ENCODE measurements around the gene DNAAF8.

The DNAAF8 gene

GRCh38 chr16:4746215-4746614, 11.9 kb downstream of the DNAAF8 start:
- H3K4me2 ChIP-seq (ENCODE audit: insufficient read depth, low read length) = no peak overlapping the region
- no peak overlapping the region for H3K27ac ChIP-seq (ENCODE audit: low read length)

GRCh38 chr16:4746991-4747574, 12.7 kb downstream of the DNAAF8 start:
- Histone ChIP-seq H3K79me2 (ENCODE audit: insufficient read depth, low read length) (no peaks in the 10 kb centered on the region), H2AFZ (ENCODE audit: low read depth, low read length) (no peak overlapping the region), H3K36me3 (ENCODE audit: insufficient read depth, low read length) (peaks cover 21% of the 10 kb centered on the region), H3K4me1 (ENCODE audit: insufficient read depth, low read length) (no peaks in the 10 kb centered on the region), H3K9ac (ENCODE audit: low read depth, low read length) (no peak overlapping the region), H4K20me1 (ENCODE audit: insufficient read depth, low read length) (peaks cover 3% of the 10 kb centered on the region; the same call in 1 of the 2 replicates), H3K27ac (ENCODE audit: low read length) (no peak overlapping the region), H3K9me3 (ENCODE audit: insufficient read depth, low read length, severe bottlenecking) (no peaks in the 10 kb centered on the region), H3K4me3 (ENCODE audit: low read depth in 1 of 2, low read length in 2 of 2) (no peak overlapping the region), H3K27me3 (ENCODE audit: insufficient read depth, low read length, poor library complexity) (no peaks in the 10 kb centered on the region), H3K4me2 (ENCODE audit: insufficient read depth, low read length) (no peak overlapping the region)
- TF ChIP-seq EZH2 (IDR thresholded peaks at IDR 0.05; ENCODE audit: borderline replicate concordance, low read depth, low read length, severe bottlenecking) = no peak
- TF ChIP-seq CTCF (IDR thresholded peaks at IDR 0.05; ENCODE audit: borderline replicate concordance, extremely low read depth, low read length, poor library complexity, severe bottlenecking) = no peak
- DNase-seq = no peak
- 0 out of 3 replicates have a peak, but pooled peaks have one; percentile 13 for ATAC-seq (ENCODE audit: insufficient read depth, low read depth)

More at GRCh38 chr16:4746215-4746614, 11.9 kb downstream of the DNAAF8 start:
- Histone ChIP-seq H3K27me3 (ENCODE audit: insufficient read depth, low read length, poor library complexity) (no peaks in the 10 kb centered on the region), H3K36me3 (ENCODE audit: insufficient read depth, low read length) (peaks cover 12% of the 10 kb centered on the region), H3K4me1 (ENCODE audit: insufficient read depth, low read length) (no peaks in the 10 kb centered on the region), H3K9ac (ENCODE audit: low read depth, low read length) (no peak overlapping the region), H3K79me2 (ENCODE audit: insufficient read depth, low read length) (no peaks in the 10 kb centered on the region), H2AFZ (ENCODE audit: low read depth, low read length) (no peak overlapping the region), H3K4me3 (ENCODE audit: low read depth in 1 of 2, low read length in 2 of 2) (no peak overlapping the region), H3K9me3 (ENCODE audit: insufficient read depth, low read length, severe bottlenecking) (no peaks in the 10 kb centered on the region), H4K20me1 (ENCODE audit: insufficient read depth, low read length) (peaks cover 3% of the 10 kb centered on the region; the same call in 1 of the 2 replicates)
- no peak for DNase-seq
- ATAC-seq (ENCODE audit: insufficient read depth, low read depth) = 0 out of 3 replicates have a peak, but pooled peaks have one; percentile 20
- TF ChIP-seq CTCF (IDR thresholded peaks at IDR 0.05; ENCODE audit: borderline replicate concordance, extremely low read depth, low read length, poor library complexity, severe bottlenecking) = no peak
- no peak for TF ChIP-seq EZH2 (IDR thresholded peaks at IDR 0.05; ENCODE audit: borderline replicate concordance, low read depth, low read length, severe bottlenecking)

GRCh38 chr16:4747906-4748681, 13.8 kb downstream of the DNAAF8 start:
- Histone ChIP-seq H3K4me2 (ENCODE audit: insufficient read depth, low read length) (no peak overlapping the region), H2AFZ (ENCODE audit: low read depth, low read length) (no peak overlapping the region), H3K79me2 (ENCODE audit: insufficient read depth, low read length) (no peaks in the 10 kb centered on the region), H3K9me3 (ENCODE audit: insufficient read depth, low read length, severe bottlenecking) (no peaks in the 10 kb centered on the region), H3K36me3 (ENCODE audit: insufficient read depth, low read length) (peaks cover 31% of the 10 kb centered on the region), H3K9ac (ENCODE audit: low read depth, low read length) (no peak overlapping the region), H3K27ac (ENCODE audit: low read length) (no peak overlapping the region), H3K4me1 (ENCODE audit: insufficient read depth, low read length) (no peaks in the 10 kb centered on the region), H3K27me3 (ENCODE audit: insufficient read depth, low read length, poor library complexity) (no peaks in the 10 kb centered on the region), H4K20me1 (ENCODE audit: insufficient read depth, low read length) (peaks cover 3% of the 10 kb centered on the region; the same call in 1 of the 2 replicates), H3K4me3 (ENCODE audit: low read depth in 1 of 2, low read length in 2 of 2) (no peak overlapping the region)
- DNase-seq (no peak), ATAC-seq (ENCODE audit: insufficient read depth, low read depth) (no peak)
- no peak for TF ChIP-seq EZH2 (IDR thresholded peaks at IDR 0.05; ENCODE audit: borderline replicate concordance, low read depth, low read length, severe bottlenecking)
- TF ChIP-seq CTCF (IDR thresholded peaks at IDR 0.05; ENCODE audit: borderline replicate concordance, extremely low read depth, low read length, poor library complexity, severe bottlenecking) = no peak

Data from DND-41 (cell line).